Measurements from ENCODE around the gene OTUD7B.

The OTUD7B gene

DNA sequence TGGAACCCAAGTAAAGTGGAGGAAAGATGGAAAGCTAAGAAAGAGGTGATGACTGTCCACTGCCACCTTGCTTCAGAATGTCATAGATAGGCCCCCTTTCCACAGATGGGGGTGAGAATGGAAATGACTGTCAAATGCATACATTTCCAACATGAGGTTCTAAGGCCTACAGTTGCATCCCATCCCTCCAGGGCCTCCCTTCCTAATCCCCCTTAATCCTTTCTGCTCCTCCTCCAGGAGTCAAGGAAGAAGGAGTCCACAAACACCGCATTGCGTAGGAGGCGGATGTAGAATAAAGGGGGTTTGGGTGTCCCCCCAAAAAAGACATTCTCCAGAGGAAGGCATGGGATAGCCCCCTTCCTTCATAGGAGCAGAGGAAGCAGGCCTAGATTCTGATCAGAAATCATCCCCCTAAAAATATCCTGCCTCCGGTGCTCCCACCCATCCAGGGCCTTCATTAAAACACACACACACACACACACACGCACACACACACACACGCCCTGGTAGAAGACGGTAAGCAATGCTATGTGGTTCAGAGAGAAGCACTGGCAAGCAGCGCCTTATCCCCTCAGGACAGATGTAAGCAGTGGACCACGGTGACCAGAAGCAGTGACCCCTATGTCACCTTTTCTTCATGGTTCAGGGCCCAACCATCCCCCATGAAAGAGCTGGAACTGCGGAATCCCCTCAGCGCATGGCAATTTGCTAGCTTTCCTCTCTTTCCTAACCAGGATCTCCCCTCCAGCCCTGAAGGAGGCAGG is 94.9 kb downstream of the OTUD7B start:
- no peak for DNase-seq

DNA sequence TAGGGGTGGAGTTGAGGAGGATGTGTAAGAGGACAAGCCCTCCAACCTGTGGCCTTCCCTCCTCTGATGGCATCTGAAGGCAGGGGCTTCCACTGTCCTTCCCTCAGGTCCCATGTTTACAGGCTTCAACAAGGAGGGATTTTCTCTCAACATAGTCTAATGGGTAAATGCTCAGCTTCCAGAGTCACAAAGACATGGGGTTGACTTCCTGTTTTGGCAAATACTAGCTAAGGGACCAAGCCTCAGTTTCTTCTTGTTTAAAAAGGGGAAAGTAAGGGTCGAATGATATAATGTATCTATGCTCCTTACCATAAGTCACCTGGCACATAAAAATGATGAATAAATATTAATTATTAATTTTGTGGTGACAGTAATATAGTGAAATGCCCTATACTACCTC is 96.0 kb downstream of the OTUD7B start:
- no peak for DNase-seq

GRCh38 chr1:149906570-149907075 is 103.9 kb downstream of the OTUD7B start:
- no peak for DNase-seq

DNA sequence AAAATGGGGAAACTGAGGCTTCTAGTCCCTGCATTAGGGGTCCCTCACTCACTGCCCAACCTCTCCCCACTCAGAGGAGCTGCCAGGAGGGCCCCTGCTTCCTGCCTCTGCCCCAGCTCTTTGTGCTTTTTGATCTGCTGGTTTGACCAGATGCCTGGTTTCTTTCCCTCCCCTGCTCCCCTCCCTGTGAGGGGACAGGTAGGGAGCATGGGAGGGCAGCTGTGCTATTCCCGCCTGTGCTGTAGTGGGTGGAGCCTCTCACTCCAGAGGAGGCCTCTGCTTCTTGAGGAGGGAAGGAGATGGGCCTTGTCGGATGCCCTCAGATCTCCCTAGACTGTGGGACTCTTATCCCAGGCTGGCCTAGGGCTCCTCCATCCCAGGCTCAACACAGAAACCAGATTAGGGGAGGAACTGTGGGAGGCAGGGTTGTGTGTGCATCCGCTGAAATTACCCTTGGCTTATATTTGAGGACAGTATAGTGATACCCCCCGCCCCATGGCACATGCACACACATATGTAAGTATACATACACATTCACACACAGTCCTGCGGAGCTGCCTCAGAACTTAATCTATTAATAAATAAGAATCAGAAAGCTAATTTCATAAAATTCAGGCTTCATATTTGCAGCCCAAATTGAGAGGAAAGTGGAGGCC is 106.6 kb downstream of the OTUD7B start:
- DNase-seq, result no peak

GRCh38 chr1:149899460-149900284 is 110.9 kb downstream of the OTUD7B start, which contains the start of gene BOLA1:
Gene BOLA1 (plus strand): TSS chr1:149899568. CDS start chr1:149900060, 492 bp downstream.
- DNase-seq, result peak; percentile 91

GRCh38 chr1:149896575-149896974 is 114.0 kb downstream of the OTUD7B start:
- no peak for DNase-seq

GRCh38 chr1:149888999-149889289 is 121.6 kb downstream of the OTUD7B start:
- no peak for DNase-seq

DNA sequence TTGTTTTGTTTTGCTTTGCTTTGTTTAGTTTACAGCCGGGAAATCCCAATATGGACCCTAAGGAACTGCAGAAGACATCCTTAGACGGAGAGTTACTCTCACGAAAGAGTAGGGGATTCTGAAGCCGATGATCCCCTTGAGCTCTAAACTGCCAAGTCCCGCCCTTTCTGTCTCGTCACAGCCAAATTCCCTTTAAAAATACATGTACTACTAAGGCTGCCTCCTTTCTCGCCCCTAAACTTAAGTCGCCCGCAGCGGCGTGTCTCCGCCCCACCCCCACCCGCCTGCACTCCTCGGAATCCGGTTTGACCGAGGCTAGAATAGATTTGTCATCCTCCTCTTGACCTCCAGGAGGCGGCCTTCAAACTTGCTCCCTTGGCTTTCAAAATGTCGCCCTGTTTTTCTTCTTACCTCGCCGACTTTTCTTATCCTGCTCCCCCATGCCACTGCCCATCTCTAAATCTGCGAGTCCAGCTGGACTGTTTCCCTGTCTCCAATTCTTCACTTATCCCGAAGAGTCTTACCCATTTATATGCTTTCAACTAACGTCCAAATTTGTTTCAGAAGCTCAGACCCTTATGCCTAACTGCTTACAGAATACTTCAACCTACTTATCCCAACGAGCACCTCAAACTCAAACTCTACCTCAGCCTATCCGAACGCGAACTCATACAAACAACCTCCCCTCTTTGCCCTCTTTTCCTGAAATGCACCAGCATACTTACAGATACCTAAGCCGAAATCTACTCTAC is 122.1 kb downstream of the OTUD7B start:
- DNase-seq, result peak; percentile 93

All from activated CD4-positive, alpha-beta T cell treated with anti-CD3 and anti-CD28 coated beads, Interleukin-2, Interleukin-6, amounts not matched to agents 100 ng/mL and 50 ng/mL, durations not matched to agents 16 hours and 8 hours (primary cell).